ENCODE data around the gene C6orf120.
A peak's percentile ranks its signal among the peaks of the same experiment; 100 is the strongest.

C6orf120 gene

DNA sequence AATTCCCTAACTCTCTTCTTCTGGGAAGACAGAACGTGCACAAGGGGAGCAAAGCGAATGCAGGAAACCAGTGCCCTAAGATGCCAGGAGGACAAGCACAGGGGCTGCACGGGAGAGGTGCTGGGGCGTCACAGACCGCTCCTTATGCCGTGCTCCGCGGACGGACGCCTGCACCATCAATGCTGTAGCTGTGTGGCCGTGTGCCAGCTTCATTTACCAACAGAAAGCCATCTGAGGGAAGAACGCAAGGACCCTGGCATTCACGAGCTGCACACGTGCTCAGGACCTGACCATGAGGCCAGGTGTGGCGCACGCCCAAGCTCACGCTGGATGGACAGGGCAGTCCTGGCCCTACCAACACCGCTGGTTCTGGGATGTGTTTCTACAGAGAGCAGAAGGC lies 35.5 kb upstream of the C6orf120 start:
- no peak overlapping the region for H3K4me3 ChIP-seq (replicated peaks in 1 of 2; ENCODE audit: low read depth in 2 of 2, low read length in 2 of 2)
- no peak for DNase-seq (ENCODE audit: low read depth in 2 of 2)
- TF ChIP-seq, protein P1, sequence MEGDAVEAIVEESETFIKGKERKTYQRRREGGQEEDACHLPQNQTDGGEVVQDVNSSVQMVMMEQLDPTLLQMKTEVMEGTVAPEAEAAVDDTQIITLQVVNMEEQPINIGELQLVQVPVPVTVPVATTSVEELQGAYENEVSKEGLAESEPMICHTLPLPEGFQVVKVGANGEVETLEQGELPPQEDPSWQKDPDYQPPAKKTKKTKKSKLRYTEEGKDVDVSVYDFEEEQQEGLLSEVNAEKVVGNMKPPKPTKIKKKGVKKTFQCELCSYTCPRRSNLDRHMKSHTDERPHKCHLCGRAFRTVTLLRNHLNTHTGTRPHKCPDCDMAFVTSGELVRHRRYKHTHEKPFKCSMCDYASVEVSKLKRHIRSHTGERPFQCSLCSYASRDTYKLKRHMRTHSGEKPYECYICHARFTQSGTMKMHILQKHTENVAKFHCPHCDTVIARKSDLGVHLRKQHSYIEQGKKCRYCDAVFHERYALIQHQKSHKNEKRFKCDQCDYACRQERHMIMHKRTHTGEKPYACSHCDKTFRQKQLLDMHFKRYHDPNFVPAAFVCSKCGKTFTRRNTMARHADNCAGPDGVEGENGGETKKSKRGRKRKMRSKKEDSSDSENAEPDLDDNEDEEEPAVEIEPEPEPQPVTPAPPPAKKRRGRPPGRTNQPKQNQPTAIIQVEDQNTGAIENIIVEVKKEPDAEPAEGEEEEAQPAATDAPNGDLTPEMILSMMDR (IDR thresholded peaks at IDR 0.05; ENCODE audit: low read depth, low read length): no peak

GRCh38 chr6:169667716-169668115 lies 34.2 kb upstream of the C6orf120 start:
- no peak for DNase-seq (ENCODE audit: low read depth in 2 of 2)
- H3K4me3 ChIP-seq (replicated peaks in 1 of 2; ENCODE audit: low read depth in 2 of 2, low read length in 2 of 2): no peak overlapping the region
- TF ChIP-seq, protein P1 (IDR thresholded peaks at IDR 0.05; ENCODE audit: low read depth, low read length): no peak

GRCh38 chr6:169668203-169668847 lies 33.6 kb upstream of the C6orf120 start:
- no peak overlapping the region for H3K4me3 ChIP-seq (replicated peaks in 1 of 2; ENCODE audit: low read depth in 2 of 2, low read length in 2 of 2)
- DNase-seq (ENCODE audit: low read depth in 2 of 2): no peak
- TF ChIP-seq, protein P1 (IDR thresholded peaks at IDR 0.05; ENCODE audit: low read depth, low read length): no peak

DNA sequence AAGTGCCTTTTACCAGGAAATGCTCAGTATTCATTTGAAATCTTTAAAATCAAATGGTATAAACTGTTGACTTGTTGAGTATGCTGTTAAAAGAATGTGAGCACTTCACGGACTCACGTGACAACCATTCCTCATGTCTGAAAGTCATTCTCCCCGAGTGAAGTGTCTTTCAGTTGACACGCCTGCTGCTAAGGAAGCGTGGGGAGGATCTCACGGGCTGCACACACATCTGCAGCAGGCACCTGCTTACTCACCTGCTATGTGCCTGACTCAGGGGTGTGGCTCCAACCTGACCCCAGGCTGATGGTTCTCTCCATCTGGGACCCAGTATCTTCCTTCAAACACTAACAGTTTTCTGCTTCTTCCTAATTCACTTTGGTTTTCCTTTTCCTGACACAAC lies 32.8 kb upstream of the C6orf120 start:
- no peak for DNase-seq (ENCODE audit: low read depth in 2 of 2)
- H3K4me3 ChIP-seq (replicated peaks in 1 of 2; ENCODE audit: low read depth in 2 of 2, low read length in 2 of 2): no peak overlapping the region
- TF ChIP-seq, protein P1 (IDR thresholded peaks at IDR 0.05; ENCODE audit: low read depth, low read length): no peak

DNA sequence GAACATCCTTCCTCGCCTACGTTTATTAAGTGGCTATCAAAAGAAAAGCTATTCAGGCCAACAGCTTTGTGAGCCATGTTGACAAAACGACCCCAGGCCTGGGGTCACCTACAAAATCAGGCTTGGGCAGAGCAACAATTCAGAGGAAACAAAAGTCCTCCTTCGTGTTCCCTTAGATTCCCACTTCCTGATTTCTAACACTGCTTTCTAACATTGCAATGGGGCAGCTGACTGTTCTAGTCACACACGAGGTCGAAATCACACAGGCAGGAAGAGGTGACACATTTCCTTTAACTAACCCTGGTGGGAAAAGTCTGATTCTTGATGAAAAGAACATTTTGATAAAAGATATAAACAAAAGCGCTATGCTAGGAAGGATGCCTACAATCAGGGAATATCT lies 32.0 kb upstream of the C6orf120 start:
- no peak overlapping the region for H3K4me3 ChIP-seq (replicated peaks in 1 of 2; ENCODE audit: low read depth in 2 of 2, low read length in 2 of 2)
- TF ChIP-seq, protein P1 (IDR thresholded peaks at IDR 0.05; ENCODE audit: low read depth, low read length): no peak
- DNase-seq (ENCODE audit: low read depth in 2 of 2): peak; percentile 64 to 72

DNA sequence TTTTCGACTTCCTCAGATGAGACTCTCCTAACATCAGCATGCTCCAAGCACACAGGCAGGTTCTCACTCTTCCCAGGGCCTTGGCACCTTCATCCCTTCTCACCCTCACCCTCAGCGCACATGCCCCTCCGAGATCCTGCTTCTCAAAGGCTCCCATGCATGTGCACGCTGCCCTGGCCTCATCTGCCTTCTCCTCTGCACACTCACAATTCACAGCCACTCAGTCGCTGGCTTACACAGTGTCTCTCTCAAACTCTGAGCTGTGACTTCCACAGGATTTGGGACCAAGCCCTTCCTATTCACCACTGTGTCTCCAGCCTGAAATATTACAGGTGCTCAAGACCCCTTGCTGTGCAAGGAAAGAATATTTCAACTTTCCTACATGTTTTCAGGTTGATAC lies 30.4 kb upstream of the C6orf120 start:
- DNase-seq (ENCODE audit: low read depth in 2 of 2): no peak
- H3K4me3 ChIP-seq (replicated peaks in 1 of 2; ENCODE audit: low read depth in 2 of 2, low read length in 2 of 2): no peak overlapping the region
- TF ChIP-seq, protein P1 (IDR thresholded peaks at IDR 0.05; ENCODE audit: low read depth, low read length): no peak

DNA sequence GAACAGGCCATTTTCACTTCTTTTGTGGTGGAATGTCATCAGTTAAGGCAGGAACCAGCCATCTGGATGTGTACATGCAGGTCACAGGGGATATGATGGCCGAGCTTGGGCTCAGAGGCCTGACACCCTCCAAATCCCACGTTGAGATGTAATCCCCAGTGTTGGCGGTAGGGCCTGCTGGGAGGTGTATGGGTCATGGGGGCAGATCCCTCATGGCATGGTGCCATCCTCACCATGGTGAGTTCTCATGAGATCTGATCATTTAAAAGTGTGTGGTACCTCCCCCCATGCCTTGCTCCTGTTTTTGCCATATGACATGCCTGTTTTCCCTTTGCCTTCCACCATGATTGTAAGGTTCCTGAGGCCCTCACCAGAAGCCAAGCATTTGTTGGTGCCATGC lies 26.9 kb upstream of the C6orf120 start:
- DNase-seq (ENCODE audit: low read depth in 2 of 2): no peak
- H3K4me3 ChIP-seq (replicated peaks in 1 of 2; ENCODE audit: low read depth in 2 of 2, low read length in 2 of 2): no peak overlapping the region
- TF ChIP-seq, protein P1 (IDR thresholded peaks at IDR 0.05; ENCODE audit: low read depth, low read length): no peak

Measured in cardiac fibroblast (primary cell).